Liver (tissue), 3 donors: ENCODE measurements around the gene ANKRD50.

ENCODE experiments used
- ATF3 ChIP-seq: IDR thresholded peaks from 2 replicates; pipeline ENCODE4 v1.6.1; 2016; ENCODE audit warnings: antibody characterized with exemption
- EGR1 ChIP-seq, 2 donors: IDR thresholded peaks; 2 replicates each; pipeline ENCODE4 v1.6.1; 2016 to 2018; ENCODE audit warnings: antibody characterized with exemption in 2 of 2, low read depth in 2 of 2
- FOXA2 ChIP-seq: IDR thresholded peaks from 2 replicates; pipeline ENCODE4 v1.6.1; 2016; ENCODE audit warnings: antibody characterized with exemption
- GABPA ChIP-seq, 2 donors: IDR thresholded peaks in 1 of 2; conservative IDR thresholded peaks in 1 of 2; 2 replicates each; pipeline ENCODE4 v1.6.1; 2016; ENCODE audit warnings: antibody characterized with exemption in 2 of 2, mild to moderate bottlenecking in 1 of 2, moderate library complexity in 1 of 2
- HNF4A ChIP-seq, 2 donors: conservative IDR thresholded peaks; 2 replicates each; pipeline ENCODE4 v1.6.1; 2016; ENCODE audit warnings: antibody characterized with exemption in 2 of 2, mild to moderate bottlenecking in 2 of 2
- JUND ChIP-seq, 2 donors: IDR thresholded peaks; 2 replicates each; pipeline ENCODE4 v1.6.1; 2016; ENCODE audit warnings: antibody characterized with exemption in 2 of 2
- MAX ChIP-seq: IDR thresholded peaks from 2 replicates; pipeline ENCODE4 v1.6.1; 2016; ENCODE audit warnings: antibody characterized with exemption
- RAD21 ChIP-seq, 2 donors: IDR thresholded peaks; 2 replicates each; pipeline ENCODE4 v1.6.1; 2016; ENCODE audit warnings: antibody characterized with exemption in 2 of 2, mild to moderate bottlenecking in 2 of 2
- RXRA ChIP-seq, 2 donors: IDR thresholded peaks; 2 replicates each; pipeline ENCODE4 v1.6.1; 2017 to 2018; ENCODE audit warnings: antibody characterized with exemption in 2 of 2, mild to moderate bottlenecking in 1 of 2
- SP1 ChIP-seq: IDR thresholded peaks from 2 replicates; pipeline ENCODE4 v1.6.1; 2018; ENCODE audit warnings: antibody characterized with exemption, mild to moderate bottlenecking
- TAF1 ChIP-seq: conservative IDR thresholded peaks from 2 replicates; pipeline ENCODE4 v1.6.1; 2016; ENCODE audit warnings: antibody characterized with exemption, mild to moderate bottlenecking
- TF ChIP-seq, protein P1 (sequence below): fragments of 150-350 bp; IDR thresholded peaks from 2 replicates; pipeline ENCODE4 v1.5.1; 2017; ENCODE audit warnings: improper control_type of control experiment, low read depth, low read length; ENCODE audit not compliant: missing input control
- TF ChIP-seq, protein P2 (sequence below): IDR thresholded peaks from 2 replicates; pipeline ENCODE4 v1.6.1; 2016; ENCODE audit warnings: antibody characterized with exemption, mild to moderate bottlenecking
- donor health status: healthy.
- donor health status: healthy.

DNA sequence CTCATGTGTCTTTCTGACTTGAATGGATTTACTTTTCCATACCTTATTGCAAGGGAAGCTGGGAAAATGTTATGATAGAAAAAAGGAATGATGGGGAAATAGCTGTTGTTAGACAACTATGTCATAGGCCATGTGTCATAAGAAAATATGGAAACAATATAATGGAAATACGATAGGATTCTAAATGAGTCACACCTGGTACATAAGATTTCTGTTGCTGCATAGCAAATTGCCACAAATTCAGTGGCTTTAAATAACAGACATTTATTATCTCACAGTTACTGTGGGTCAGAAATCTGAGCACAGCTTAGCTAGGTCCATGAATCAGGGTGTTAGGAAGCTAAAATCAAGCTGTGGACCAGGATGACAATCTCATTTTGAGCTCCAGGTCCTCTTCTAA is 44.6 kb upstream of the ANKRD50 start:
- TF ChIP-seq, protein P1, sequence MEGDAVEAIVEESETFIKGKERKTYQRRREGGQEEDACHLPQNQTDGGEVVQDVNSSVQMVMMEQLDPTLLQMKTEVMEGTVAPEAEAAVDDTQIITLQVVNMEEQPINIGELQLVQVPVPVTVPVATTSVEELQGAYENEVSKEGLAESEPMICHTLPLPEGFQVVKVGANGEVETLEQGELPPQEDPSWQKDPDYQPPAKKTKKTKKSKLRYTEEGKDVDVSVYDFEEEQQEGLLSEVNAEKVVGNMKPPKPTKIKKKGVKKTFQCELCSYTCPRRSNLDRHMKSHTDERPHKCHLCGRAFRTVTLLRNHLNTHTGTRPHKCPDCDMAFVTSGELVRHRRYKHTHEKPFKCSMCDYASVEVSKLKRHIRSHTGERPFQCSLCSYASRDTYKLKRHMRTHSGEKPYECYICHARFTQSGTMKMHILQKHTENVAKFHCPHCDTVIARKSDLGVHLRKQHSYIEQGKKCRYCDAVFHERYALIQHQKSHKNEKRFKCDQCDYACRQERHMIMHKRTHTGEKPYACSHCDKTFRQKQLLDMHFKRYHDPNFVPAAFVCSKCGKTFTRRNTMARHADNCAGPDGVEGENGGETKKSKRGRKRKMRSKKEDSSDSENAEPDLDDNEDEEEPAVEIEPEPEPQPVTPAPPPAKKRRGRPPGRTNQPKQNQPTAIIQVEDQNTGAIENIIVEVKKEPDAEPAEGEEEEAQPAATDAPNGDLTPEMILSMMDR: no peak
- TF ChIP-seq MAX (no peak), JUND (IDR thresholded peaks at IDR 0.05) (no peak), GABPA (IDR thresholded peaks at IDR 0.05 in 1 of 2, conservative IDR thresholded peaks at IDR 0.05 in 1 of 2) (no peak), FOXA2 (no peak), SP1 (no peak), RAD21 (IDR thresholded peaks at IDR 0.05) (no peak), HNF4A (conservative IDR thresholded peaks at IDR 0.05) (no peak), TAF1 (no peak), ATF3 (no peak), RXRA (IDR thresholded peaks at IDR 0.05) (no peak), EGR1 (IDR thresholded peaks at IDR 0.05; ENCODE audit: low read depth in 2 of 2) (no peak)
- TF ChIP-seq, protein P2, sequence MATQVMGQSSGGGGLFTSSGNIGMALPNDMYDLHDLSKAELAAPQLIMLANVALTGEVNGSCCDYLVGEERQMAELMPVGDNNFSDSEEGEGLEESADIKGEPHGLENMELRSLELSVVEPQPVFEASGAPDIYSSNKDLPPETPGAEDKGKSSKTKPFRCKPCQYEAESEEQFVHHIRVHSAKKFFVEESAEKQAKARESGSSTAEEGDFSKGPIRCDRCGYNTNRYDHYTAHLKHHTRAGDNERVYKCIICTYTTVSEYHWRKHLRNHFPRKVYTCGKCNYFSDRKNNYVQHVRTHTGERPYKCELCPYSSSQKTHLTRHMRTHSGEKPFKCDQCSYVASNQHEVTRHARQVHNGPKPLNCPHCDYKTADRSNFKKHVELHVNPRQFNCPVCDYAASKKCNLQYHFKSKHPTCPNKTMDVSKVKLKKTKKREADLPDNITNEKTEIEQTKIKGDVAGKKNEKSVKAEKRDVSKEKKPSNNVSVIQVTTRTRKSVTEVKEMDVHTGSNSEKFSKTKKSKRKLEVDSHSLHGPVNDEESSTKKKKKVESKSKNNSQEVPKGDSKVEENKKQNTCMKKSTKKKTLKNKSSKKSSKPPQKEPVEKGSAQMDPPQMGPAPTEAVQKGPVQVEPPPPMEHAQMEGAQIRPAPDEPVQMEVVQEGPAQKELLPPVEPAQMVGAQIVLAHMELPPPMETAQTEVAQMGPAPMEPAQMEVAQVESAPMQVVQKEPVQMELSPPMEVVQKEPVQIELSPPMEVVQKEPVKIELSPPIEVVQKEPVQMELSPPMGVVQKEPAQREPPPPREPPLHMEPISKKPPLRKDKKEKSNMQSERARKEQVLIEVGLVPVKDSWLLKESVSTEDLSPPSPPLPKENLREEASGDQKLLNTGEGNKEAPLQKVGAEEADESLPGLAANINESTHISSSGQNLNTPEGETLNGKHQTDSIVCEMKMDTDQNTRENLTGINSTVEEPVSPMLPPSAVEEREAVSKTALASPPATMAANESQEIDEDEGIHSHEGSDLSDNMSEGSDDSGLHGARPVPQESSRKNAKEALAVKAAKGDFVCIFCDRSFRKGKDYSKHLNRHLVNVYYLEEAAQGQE: no peak
